SU-DHL-6 (cell line): ENCODE measurements around the gene TIMM10.

Source experiments
- EZH2phosphoT487 ChIP-seq: fragments of 200-600 bp; sonication (generic), shearing (Covaris generic); conservative IDR thresholded peaks from 2 replicates; pipeline ENCODE4 v1.6.1; 2018; ENCODE audit warnings: mild to moderate bottlenecking, antibody characterized with exemption, low read length, moderate library complexity, mixed read lengths
- TF ChIP-seq, protein P1 (sequence below): fragments of 200-600 bp; sonication (generic); IDR thresholded peaks from one replicate; pipeline ENCODE4 v1.5.1; 2017; ENCODE audit warnings: antibody characterized with exemption, mild to moderate bottlenecking, low read length, moderate library complexity; ENCODE audit not compliant: insufficient read depth, poor library complexity, severe bottlenecking

- TF ChIP-seq, protein P1, sequence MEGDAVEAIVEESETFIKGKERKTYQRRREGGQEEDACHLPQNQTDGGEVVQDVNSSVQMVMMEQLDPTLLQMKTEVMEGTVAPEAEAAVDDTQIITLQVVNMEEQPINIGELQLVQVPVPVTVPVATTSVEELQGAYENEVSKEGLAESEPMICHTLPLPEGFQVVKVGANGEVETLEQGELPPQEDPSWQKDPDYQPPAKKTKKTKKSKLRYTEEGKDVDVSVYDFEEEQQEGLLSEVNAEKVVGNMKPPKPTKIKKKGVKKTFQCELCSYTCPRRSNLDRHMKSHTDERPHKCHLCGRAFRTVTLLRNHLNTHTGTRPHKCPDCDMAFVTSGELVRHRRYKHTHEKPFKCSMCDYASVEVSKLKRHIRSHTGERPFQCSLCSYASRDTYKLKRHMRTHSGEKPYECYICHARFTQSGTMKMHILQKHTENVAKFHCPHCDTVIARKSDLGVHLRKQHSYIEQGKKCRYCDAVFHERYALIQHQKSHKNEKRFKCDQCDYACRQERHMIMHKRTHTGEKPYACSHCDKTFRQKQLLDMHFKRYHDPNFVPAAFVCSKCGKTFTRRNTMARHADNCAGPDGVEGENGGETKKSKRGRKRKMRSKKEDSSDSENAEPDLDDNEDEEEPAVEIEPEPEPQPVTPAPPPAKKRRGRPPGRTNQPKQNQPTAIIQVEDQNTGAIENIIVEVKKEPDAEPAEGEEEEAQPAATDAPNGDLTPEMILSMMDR, result no peak
- TF ChIP-seq EZH2phosphoT487, result no peak
These were observed 32.0 kb downstream of the TIMM10 start for GRCh38 chr11:57498540-57498939.
